SH-SY5Y (cell line): ENCODE data around the gene EMD.

Source experiments
- GATA2 ChIP-seq: IDR thresholded peaks from 2 replicates; pipeline ENCODE4 v1.6.1; 2011; ENCODE audit warnings: mild to moderate bottlenecking, low read depth, low read length
- GATA3 ChIP-seq: IDR thresholded peaks from 2 replicates; pipeline ENCODE4 v1.6.1; 2011; ENCODE audit warnings: low read depth, mild to moderate bottlenecking, low read length, moderate library complexity

The EMD gene

DNA sequence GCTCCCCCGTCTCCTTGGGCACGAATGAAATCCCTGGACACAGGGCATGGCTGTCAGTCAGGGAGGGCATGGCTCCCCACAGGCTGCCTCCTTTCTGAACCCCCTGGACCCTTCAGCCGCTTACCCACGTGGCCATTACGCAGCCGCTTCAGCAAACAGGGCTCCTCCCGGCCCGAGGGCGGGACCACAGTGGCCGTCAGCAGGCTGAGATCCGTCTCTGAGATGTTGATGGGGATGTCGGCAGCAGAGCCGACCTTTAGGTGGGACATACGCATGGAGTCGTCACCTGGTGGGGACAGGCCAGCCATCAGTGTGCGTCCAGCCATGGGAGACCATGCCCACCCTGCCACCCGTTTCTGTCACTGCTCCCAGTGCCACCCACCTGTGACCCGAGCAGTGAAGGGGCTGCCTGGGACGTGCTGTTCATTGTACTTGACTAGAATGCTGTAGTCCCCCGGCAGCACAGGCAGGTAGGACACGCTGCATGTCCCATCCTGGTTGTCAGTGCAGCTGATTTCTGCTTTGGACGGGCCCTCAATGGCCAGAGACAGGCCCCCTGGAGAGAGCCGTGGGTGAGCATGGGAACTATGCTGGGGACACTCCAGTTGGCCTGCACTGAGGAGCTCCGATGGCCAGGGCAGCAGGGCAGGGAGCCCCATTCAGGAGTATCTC, 25.8 kb upstream of the EMD start:
- TF ChIP-seq GATA3 (no peak), GATA2 (no peak)

DNA sequence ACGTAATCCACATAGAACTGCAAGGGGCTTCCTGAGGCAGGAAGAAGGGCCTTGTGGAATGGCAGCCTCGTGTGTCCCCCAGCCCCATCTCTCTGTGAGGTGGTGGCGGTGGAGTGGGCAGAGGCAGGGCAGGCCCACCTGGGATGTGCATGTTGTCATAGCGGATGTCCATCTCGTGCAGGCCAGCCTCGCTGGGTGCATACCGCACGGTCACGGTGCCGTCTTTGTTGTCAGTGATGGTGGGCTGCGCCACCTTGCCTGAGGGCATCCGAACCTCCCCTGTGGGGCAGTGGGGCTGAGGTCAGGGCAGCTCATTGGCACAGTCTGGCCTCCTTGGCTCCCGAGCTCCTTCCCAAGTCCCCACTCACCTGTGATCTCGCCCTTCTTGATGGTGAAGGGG, 25.1 kb upstream of the EMD start:
- TF ChIP-seq GATA2 (no peak), GATA3 (no peak)

DNA sequence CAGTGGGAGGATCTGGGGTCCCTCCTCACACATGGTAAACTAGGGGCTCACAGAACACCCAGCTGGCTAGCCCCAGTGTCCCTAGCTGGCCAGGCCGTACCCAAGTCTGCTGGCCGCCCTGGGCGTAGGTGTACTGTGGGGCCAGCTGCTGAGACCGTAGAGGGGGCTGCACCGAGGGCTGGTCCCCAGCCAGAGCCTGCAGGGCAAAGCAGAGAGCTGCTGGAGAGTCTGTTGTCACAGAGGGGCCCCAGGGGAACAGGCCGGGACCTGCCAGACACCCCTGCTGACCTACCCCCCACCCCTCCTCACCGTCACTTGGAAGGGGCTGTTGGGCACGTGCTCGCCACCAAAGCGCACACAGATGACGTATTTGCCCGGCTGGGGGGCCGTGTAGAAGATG, 24.6 kb upstream of the EMD start:
- TF ChIP-seq GATA3 (no peak), GATA2 (no peak)

DNA sequence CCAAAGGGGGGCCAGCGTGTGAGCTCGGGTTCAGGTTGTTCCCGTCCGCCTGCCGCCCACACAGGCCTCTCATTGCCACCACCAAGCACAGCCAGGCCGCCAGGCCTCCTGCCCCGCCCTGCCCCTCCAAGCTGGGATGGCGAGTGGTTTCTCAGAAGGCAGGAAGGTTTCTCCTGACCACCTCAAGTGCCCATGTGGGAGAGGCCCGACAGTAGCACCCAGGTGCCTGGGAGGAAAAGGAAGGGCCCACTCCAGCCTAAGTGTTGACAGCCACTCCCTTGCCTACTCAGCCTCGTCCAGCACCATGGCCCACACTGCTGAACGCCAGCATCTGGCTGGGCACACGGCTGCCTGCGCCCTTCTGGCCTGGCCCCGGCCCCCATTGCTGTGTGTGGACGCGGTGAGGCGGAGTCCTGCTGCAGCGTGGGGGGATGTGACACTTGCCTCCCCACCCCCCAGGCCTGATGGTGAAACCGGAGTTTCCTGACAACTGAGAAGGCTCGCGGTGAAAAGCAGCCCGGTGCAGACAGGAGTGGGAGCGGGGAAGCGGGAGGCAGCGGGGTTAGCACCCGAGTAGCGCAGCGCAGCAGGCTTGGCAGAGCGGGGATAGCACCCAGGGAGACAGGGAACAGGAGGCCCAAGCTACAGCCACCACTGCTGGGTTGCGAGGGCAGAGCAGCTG, 23.9 kb upstream of the EMD start:
- TF ChIP-seq GATA2, result no peak
- no peak for TF ChIP-seq GATA3

DNA sequence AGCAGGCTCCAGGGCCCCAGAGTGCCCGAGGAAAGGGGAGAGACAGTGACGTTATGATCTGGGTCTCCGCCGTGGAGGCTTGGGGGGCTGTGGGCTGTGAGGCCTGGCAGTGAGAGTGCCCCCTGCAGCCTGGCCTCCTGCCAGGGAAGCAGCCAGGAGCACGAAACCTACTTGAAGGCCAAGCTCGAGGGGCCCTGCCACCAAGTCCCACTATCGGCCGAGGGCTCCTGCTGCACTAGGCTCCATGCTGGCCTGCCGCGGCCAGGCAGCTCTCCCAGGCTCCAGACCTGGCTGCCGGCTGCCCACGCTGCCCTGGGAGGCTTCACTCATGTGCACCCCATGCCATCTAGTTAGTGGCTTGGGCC, 23.3 kb upstream of the EMD start:
- TF ChIP-seq GATA2, result no peak
- TF ChIP-seq GATA3, result no peak

DNA sequence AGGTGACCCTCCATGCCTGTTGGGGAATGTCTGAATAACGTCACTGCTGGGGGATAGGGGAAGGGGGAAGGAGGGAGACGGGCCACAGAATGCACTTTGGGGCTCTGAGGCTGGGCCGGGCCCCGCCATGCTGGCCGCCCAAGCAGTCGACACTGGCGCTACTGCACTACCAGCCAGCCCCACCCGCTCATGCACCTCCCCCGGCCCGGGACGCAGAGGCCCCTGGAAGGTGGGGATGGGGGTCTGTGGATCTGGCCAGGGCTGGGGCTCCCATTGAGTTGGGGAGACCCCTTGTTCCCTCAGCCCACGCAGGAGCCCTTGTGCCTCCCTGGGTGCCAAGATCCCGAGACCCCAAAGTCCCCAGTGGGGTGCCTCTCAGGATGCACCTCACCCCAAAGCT, 22.5 kb upstream of the EMD start:
- TF ChIP-seq GATA3 (no peak), GATA2 (no peak)

DNA sequence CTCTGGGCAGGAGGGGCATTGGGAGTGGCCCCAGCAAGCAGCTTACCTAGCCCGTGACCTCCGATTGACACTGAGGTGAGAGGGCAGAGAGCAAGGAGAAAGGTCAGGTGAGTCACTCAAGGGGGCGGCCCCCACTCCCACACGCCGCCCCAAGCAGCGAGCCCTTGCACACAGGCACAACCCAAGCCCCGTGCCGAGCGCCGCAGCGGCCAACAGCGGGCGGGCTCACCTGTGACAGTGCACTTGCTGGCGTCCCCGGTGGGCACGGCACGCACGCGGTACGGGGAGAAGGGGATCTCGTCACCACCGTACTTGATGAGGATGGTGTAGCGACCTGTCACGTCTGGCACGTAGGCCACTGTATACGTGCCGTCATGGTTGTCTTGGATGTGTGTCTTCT, 21.9 kb upstream of the EMD start:
- no peak for TF ChIP-seq GATA3
- no peak for TF ChIP-seq GATA2

DNA sequence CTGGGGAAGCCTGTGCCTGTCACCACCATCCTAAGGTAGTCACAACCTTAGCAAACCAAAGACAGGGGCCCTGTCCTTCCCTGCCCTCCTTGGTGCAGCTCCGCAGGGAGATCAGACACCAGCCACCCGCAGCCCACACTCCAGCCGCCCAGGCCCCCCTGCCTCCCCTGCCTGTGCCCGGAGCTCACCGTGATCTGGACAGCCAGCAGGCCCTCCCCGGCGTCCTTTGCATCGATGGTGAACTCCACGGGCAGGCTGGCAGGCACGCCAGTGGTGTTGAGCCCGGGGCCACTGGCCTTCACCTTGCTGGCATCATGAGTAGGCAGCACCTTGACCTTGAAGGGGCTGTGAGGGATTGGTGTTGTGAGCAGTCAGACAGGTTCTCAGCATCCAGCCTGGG, 21.1 kb upstream of the EMD start:
- TF ChIP-seq GATA3 (no peak), GATA2 (no peak)

DNA sequence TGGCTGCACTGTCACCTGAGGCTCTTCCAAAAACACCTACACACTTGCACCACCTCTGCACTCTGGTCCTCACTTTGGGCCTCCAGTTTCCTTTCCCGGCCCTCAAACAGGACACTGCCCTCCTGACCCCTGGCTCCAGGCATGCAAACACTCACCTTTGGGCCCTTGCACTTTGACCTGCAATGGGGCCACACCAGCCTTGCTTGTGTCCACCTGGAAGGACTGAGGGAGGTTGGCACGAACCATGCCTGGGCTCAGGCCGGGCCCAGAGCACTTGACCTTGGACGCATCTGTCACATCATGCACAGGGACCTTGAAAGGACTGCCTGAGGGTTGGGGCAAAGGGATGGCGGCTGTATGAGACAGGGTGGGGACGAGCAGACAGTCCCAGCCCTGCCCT, 20.3 kb upstream of the EMD start:
- TF ChIP-seq GATA3, result no peak
- TF ChIP-seq GATA2, result no peak

DNA sequence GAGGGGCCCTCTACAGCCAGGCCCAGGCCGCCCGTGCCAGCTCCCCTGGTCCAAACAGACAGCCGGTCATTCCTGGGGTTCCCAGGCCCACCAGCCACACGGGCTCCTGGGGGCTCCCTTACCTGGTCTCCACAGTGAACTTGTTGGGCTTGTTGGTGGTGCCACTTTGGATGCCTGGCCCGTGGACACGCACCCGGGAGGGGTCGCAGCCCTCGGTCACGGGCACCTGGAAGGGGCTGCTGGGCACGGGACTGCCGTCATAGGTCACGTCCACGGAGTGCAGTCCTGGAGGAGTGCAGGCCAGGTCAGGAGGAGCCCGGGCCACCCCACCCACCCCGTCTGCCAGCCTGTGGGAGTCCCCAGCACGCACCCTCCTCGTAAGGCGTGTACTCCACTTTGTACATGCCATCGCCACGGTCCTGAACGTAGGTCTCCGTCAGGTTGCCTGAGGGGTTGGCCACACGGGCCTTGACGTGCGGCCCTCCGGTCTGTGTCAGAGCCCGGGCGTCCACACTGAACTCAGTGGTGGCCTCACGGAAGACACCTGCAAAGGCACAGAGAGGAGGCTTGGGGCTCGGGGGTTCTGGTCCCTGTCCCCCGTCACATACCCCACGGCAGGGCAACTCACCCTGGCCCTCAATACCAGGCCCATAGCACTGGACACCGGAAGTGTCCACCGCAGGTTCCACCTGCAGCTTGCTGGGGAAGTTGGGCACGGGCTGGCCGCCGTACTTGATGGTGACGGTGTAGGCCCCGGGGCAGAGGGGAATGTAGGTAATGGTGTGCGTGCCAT, 19.5 kb upstream of the EMD start:
- no peak for TF ChIP-seq GATA2
- TF ChIP-seq GATA3, result no peak

DNA sequence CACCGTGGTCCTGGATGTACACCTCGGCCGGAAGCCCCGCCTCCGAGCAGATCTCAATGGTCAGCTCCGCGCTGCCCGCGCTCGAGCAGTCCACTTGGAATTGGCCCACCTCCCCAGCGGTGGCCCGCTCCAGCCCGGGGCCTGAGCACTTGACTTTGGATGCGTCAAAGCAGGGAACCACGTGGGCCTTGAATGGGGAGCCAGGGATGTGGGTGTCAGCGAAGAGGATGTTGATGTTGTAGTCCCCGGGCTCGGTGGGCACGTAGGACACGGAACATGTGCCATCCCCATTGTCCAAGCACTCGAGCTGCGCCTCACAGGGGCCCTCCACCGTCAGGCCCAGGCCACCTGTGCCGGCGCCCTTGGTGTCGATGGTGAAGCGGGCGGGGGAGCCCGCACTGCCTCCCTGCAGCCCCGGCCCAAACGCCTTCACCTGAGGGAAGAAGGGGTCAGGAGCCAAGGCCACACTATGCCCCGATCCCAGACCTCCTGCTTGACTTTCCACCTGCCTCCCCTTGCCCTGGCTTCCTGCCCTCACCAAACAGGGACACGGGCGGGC, 18.9 kb upstream of the EMD start:
- no peak for TF ChIP-seq GATA2
- no peak for TF ChIP-seq GATA3

DNA sequence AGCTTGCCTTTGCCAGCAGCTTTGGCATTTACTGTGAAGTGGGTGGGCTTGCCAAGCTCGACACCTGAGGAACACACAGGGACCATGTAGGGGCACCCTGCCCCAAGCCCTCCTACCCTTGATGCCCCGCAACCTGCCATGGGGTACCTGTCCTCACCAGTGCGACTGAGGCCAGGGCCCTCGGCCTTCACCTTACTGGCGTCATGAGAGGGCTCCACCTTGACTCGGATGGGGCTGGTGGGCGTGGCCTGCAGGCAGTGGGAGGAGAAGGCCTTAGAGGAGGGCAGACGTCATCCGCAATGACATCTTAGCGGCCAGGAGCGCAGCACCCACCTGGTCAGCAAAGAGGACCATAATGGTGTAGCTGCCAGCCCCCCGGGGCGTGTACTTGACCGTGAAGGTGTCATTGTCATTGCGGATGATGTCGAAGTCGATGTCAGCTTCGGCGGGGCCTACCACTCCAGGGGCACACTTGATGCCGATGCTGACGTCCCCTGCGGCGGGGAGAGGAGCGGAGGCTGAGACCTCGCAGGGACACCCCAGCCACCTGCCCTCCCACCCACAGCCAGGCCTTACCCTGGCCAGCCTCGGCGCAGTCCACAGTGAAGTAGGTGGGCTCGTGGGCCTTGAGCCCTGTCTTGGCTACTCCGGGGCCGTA, 16.9 kb upstream of the EMD start:
- TF ChIP-seq GATA3, result no peak
- TF ChIP-seq GATA2, result no peak

DNA sequence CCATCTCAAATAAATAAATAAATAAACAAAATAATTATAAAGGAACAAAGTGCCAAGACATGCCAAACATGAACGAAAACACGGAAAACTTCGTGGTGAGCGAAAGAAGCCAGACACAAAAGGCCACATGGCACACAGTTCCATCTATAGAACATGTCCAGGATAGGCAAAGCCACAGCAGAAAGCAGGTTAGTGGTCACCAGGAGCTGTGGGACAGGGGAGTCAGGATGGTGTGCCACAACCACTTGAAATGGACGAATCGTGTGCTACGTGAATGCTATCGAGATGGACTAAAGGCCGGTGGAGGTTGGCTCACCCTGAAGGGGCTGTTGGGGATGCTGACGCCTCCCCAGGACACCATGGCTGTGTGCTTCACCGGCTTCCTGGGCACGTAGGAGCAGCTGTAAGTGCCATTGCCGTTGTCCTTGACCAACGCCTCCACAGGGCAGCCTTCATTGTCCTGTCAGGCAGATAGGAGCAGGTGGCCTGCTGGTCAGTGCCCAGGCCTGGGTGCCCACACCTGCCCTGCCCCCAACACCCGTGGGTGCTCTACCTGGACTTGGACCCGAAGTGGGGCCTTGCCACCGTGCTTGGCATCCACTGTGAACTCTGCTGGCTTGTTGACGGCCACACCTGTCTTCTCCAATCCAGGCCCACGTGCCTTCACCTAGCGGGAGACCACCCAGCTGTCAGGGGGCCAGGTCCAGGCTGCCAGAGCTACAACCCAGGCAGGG, 15.2 kb upstream of the EMD start:
- TF ChIP-seq GATA2 (no peak), GATA3 (no peak)
